OCI-LY1 (cell line): ENCODE results near the gene FRAS1.

Experiments
- H2AFZ ChIP-seq: fragments of 200-600 bp; sonication (generic), shearing (Covaris generic); 2 replicates; pipeline ENCODE4 v1.6.0; 2014; ENCODE audit warnings: antibody characterized with exemption, mild to moderate bottlenecking, low read length
- H3F3A ChIP-seq: fragments of 200-600 bp; sonication (generic), shearing (Covaris generic); 2 replicates; pipeline ENCODE4 v1.6.0; 2014; ENCODE audit warnings: mild to moderate bottlenecking, antibody characterized with exemption, low read length, moderate library complexity; ENCODE audit not compliant: insufficient read depth
- H3K27ac ChIP-seq: fragments of 200-600 bp; sonication (generic); 2 replicates; pipeline ENCODE4 v1.5.1; 2014; ENCODE audit warnings: low read length, mixed run types, mild to moderate bottlenecking, low read depth; ENCODE audit not compliant: poor library complexity, severe bottlenecking
- H3K27me3 ChIP-seq: fragments of 200-600 bp; sonication (generic); 2 replicates; pipeline ENCODE4 v1.6.0; 2014; ENCODE audit warnings: antibody characterized with exemption, mild to moderate bottlenecking, low read length, moderate library complexity; ENCODE audit not compliant: insufficient read depth
- H3K36me3 ChIP-seq: fragments of 200-600 bp; sonication (generic); 2 replicates; pipeline ENCODE4 v1.6.1; 2014; ENCODE audit warnings: mild to moderate bottlenecking, antibody characterized with exemption, low read length, moderate library complexity, mixed read lengths; ENCODE audit not compliant: insufficient read depth
- H3K4me1 ChIP-seq: fragments of 200-600 bp; sonication (generic); 2 replicates; pipeline ENCODE4 v1.5.1; 2014; ENCODE audit warnings: mild to moderate bottlenecking, low read length, moderate library complexity; ENCODE audit not compliant: insufficient read depth, severe bottlenecking
- H3K4me2 ChIP-seq: fragments of 200-600 bp; sonication (generic), shearing (Covaris generic); 2 replicates; pipeline ENCODE4 v1.6.1; 2014; ENCODE audit warnings: low read length
- H3K4me3 ChIP-seq: fragments of 200-600 bp; sonication (generic); 2 replicates; pipeline ENCODE4 v1.5.1; 2014; ENCODE audit warnings: low read length, low read depth, mild to moderate bottlenecking, mixed read lengths; ENCODE audit not compliant: poor library complexity, severe bottlenecking
- H3K79me2 ChIP-seq: fragments of 200-600 bp; shearing (Covaris generic); 2 replicates; pipeline ENCODE4 v1.6.1; 2016; ENCODE audit warnings: mixed run types, low read length, mixed read lengths; ENCODE audit not compliant: insufficient read depth
- H3K9ac ChIP-seq: fragments of 200-600 bp; sonication (generic), shearing (Covaris generic); 2 replicates; pipeline ENCODE4 v1.6.1; 2014; ENCODE audit warnings: mild to moderate bottlenecking, low read length, mixed read lengths
- H3K9me2 ChIP-seq: fragments of 200-600 bp; sonication (generic), shearing (Covaris generic); 2 replicates; pipeline ENCODE4 v1.6.1; 2014; ENCODE audit warnings: low read depth, mild to moderate bottlenecking, low read length, mixed read lengths
- H3K9me3 ChIP-seq: fragments of 200-600 bp; shearing (Covaris generic); 2 replicates; pipeline ENCODE4 v1.6.1; 2014; ENCODE audit warnings: low read length, mixed read lengths
- H4K20me1 ChIP-seq: fragments of 200-600 bp; sonication (generic), shearing (Covaris generic); 2 replicates; pipeline ENCODE4 v1.6.0; 2016; ENCODE audit warnings: mild to moderate bottlenecking, low read length; ENCODE audit not compliant: insufficient read depth
- EZH2 ChIP-seq: fragments of 200-600 bp; sonication (generic), shearing (Covaris generic); IDR thresholded peaks from 2 replicates; pipeline ENCODE4 v1.8.0; 2017; ENCODE audit warnings: borderline replicate concordance, mixed run types, mild to moderate bottlenecking, antibody characterized with exemption, low read length, moderate library complexity, mixed read lengths
- TF ChIP-seq, protein P1 (sequence below): fragments of 200-600 bp; sonication (generic), shearing (Covaris generic); IDR thresholded peaks from 2 replicates; pipeline ENCODE4 v1.5.1; 2017; ENCODE audit warnings: mild to moderate bottlenecking, antibody characterized with exemption, low read length, moderate library complexity, mixed read lengths

FRAS1 gene

DNA sequence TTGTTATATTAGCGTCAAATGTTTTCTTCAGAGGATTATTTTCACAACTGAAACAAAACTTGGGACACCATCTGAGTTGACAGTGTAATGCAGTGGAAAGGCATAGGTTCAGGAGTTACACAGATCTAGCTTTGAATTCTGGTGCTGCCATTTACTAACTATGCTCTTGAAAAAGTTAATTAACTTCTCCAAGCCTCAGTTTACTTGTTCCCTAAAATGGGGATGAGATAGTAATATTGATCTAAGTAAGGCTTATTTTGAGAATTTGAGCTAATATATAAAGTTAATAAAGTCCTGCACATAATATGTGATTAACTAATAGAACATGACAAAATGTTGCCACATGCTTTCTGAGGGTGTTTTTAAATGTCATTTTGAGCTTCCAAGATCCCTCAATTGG, 112.6 kb downstream of the FRAS1 start:
- Histone ChIP-seq H3K36me3 (no peaks in the 10 kb centered on the region), H3K79me2 (no peaks in the 10 kb centered on the region), H3K9me3 (no peaks in the 10 kb centered on the region), H3K9me2 (no peaks in the 10 kb centered on the region), H3K27ac (no peak overlapping the region), H2AFZ (no peak overlapping the region), H3K9ac (no peak overlapping the region), H3F3A (no peaks in the 10 kb centered on the region), H3K4me3 (no peak overlapping the region), H3K4me2 (no peak overlapping the region), H3K27me3 (no peaks in the 10 kb centered on the region), H3K4me1 (no peaks in the 10 kb centered on the region), H4K20me1 (no peaks in the 10 kb centered on the region)
- TF ChIP-seq, protein P1, sequence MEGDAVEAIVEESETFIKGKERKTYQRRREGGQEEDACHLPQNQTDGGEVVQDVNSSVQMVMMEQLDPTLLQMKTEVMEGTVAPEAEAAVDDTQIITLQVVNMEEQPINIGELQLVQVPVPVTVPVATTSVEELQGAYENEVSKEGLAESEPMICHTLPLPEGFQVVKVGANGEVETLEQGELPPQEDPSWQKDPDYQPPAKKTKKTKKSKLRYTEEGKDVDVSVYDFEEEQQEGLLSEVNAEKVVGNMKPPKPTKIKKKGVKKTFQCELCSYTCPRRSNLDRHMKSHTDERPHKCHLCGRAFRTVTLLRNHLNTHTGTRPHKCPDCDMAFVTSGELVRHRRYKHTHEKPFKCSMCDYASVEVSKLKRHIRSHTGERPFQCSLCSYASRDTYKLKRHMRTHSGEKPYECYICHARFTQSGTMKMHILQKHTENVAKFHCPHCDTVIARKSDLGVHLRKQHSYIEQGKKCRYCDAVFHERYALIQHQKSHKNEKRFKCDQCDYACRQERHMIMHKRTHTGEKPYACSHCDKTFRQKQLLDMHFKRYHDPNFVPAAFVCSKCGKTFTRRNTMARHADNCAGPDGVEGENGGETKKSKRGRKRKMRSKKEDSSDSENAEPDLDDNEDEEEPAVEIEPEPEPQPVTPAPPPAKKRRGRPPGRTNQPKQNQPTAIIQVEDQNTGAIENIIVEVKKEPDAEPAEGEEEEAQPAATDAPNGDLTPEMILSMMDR, result no peak
- TF ChIP-seq EZH2, result no peak

DNA sequence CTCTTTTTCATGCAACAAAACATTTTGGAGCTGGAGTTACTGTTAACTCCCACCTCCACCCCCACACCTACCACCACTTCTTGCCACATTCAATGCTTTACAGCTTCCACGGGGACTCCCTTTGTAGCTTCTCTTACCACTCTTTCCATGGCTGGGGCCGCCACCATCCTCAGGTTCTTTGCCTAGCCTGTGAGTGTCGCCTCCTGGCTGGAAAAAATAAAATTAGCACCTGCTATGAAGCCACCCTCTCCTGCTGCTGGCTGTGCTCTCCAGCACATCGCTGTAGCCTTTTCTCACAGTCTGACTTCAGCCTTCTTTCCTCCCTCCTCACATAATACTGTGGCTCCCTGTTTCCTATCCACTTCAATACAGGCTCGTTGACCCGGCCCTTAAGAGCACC, 114.4 kb downstream of the FRAS1 start:
- Histone ChIP-seq H3F3A (no peaks in the 10 kb centered on the region), H3K9me3 (no peaks in the 10 kb centered on the region), H3K36me3 (no peaks in the 10 kb centered on the region), H3K9me2 (no peaks in the 10 kb centered on the region), H2AFZ (no peak overlapping the region), H3K4me1 (no peaks in the 10 kb centered on the region), H3K27me3 (no peaks in the 10 kb centered on the region), H3K79me2 (no peaks in the 10 kb centered on the region), H3K9ac (no peak overlapping the region), H3K4me2 (no peak overlapping the region), H3K4me3 (no peak overlapping the region), H4K20me1 (no peaks in the 10 kb centered on the region), H3K27ac (no peak overlapping the region)
- no peak for TF ChIP-seq EZH2
- TF ChIP-seq, protein P1, result no peak

DNA sequence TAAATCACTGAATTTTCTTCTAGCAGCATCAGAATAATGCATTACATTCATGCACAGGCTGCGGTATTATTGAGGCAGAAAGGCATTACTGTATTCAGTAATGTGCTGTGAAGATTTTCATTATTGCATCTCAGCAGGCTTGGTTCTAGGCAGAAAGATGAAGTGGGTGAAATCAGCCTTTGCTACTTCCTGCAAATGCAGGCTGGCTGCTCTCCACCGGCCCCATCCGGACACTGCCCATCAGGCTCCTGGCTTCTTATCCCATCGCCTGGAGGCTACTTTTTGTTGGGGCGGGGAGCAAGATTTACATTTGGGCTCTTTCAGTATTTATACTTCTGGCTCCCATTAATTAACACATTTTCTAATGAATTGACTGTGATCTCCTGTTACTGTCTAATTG, 117.8 kb downstream of the FRAS1 start:
- H3K4me3 ChIP-seq, result no peak overlapping the region
- no peak overlapping the region for H3K4me2 ChIP-seq
- no peaks in the 10 kb centered on the region for H3F3A ChIP-seq
- H3K4me1 ChIP-seq, result no peaks in the 10 kb centered on the region
- H4K20me1 ChIP-seq, result no peaks in the 10 kb centered on the region
- H3K79me2 ChIP-seq, result no peaks in the 10 kb centered on the region
- no peak for TF ChIP-seq EZH2
- TF ChIP-seq, protein P1, result no peak
- H3K27me3 ChIP-seq, result no peaks in the 10 kb centered on the region
- H3K9me3 ChIP-seq, result no peaks in the 10 kb centered on the region
- no peak overlapping the region for H3K27ac ChIP-seq
- H3K9me2 ChIP-seq, result no peaks in the 10 kb centered on the region
- no peaks in the 10 kb centered on the region for H3K36me3 ChIP-seq
- no peak overlapping the region for H3K9ac ChIP-seq
- no peak overlapping the region for H2AFZ ChIP-seq
